DND-41 (cell line): ENCODE results near the gene SGO2.

ENCODE experiments used
- CTCF ChIP-seq: IDR thresholded peaks from 2 replicates; pipeline ENCODE4 v1.5.1; 2012; ENCODE audit warnings: borderline replicate concordance, low read length, moderate library complexity, mild to moderate bottlenecking; ENCODE audit not compliant: poor library complexity, severe bottlenecking; ENCODE audit errors: extremely low read depth
- EZH2 ChIP-seq: IDR thresholded peaks from 3 replicates; pipeline ENCODE4 v1.6.1; 2012; ENCODE audit warnings: borderline replicate concordance, low read depth, mild to moderate bottlenecking, moderate library complexity, low read length, inconsistent platforms; ENCODE audit not compliant: severe bottlenecking

- TF ChIP-seq CTCF = no peak
- TF ChIP-seq EZH2 = no peak
Measured at GRCh38 chr2:200591308-200591707, 65.3 kb downstream of the SGO2 start.
